HG03571 (cell line): ENCODE data around the gene LNX2.
"Not testable (repeated sequence)": the region's sequence is repeated elsewhere in the genome, so short reads cannot be mapped to it uniquely, and the experiment has no call there.

ENCODE experiments used
- ATAC-seq: cut with Tn5 transposase; IDR thresholded peaks from one replicate; pipeline ENCODE4 v1.9.1; 2021; ENCODE audit not compliant: unreplicated experiment

Gene LNX2

GRCh38 chr13:27637289-27637626, 16.9 kb upstream of the LNX2 start:
- ATAC-seq, result no peak

GRCh38 chr13:27636589-27637288, 16.4 kb upstream of the LNX2 start:
- no peak for ATAC-seq

- ATAC-seq, result no peak
Measured at GRCh38 chr13:27635266-27635665, 14.9 kb upstream of the LNX2 start.

GRCh38 chr13:27634791-27635190, 14.5 kb upstream of the LNX2 start:
- no peak for ATAC-seq

- ATAC-seq, result no peak
Measured at GRCh38 chr13:27634231-27634630, 13.9 kb upstream of the LNX2 start.

- ATAC-seq, result no peak
Measured at GRCh38 chr13:27632648-27633047, 12.3 kb upstream of the LNX2 start.

GRCh38 chr13:27632214-27632613, 11.9 kb upstream of the LNX2 start:
- no peak for ATAC-seq

GRCh38 chr13:27631665-27632064, 11.3 kb upstream of the LNX2 start:
- no peak for ATAC-seq

GRCh38 chr13:27631156-27631555, 10.8 kb upstream of the LNX2 start:
- no peak for ATAC-seq

GRCh38 chr13:27628766-27629165, 8.4 kb upstream of the LNX2 start:
- ATAC-seq, result not testable (repeated sequence)

GRCh38 chr13:27628081-27628480, 7.8 kb upstream of the LNX2 start:
- ATAC-seq, result no peak

GRCh38 chr13:27627380-27627779, 7.1 kb upstream of the LNX2 start:
- ATAC-seq, result no peak

GRCh38 chr13:27625839-27626238, 5.5 kb upstream of the LNX2 start:
- ATAC-seq, result no peak

GRCh38 chr13:27624071-27624470, 3.7 kb upstream of the LNX2 start:
- ATAC-seq, result no peak

GRCh38 chr13:27622881-27623280, 2.6 kb upstream of the LNX2 start:
- no peak for ATAC-seq

- no peak for ATAC-seq
Measured at GRCh38 chr13:27622102-27622820, 1.9 kb upstream of the LNX2 start.

- ATAC-seq, result peak; percentile 47
Measured at GRCh38 chr13:27621366-27622101, 1.2 kb upstream of the LNX2 start, which contains the start of gene POLR1D. TSS of gene POLR1D (plus strand) at chr13:27621892. CDS start at chr13:27621984, 92 bp downstream.

- ATAC-seq, result no peak
Measured at GRCh38 chr13:27621116-27621365, 712 bp upstream of the LNX2 start.

- peak; percentile 27 for ATAC-seq
Measured at GRCh38 chr13:27619728-27620376, 477 bp downstream of the LNX2 start.

GRCh38 chr13:27619093-27619727, 1.1 kb downstream of the LNX2 start:
- no peak for ATAC-seq

GRCh38 chr13:27617881-27618321, 2.4 kb downstream of the LNX2 start:
- no peak for ATAC-seq
